Measurements from ENCODE around the gene SLC1A5. TPM values are rescaled to one million over a fixed set of nuclear protein-coding genes. Genes with fewer than 3 reads are reported as not detected.
"Not testable (repeated sequence)": the region's sequence is repeated elsewhere in the genome, so short reads cannot be mapped to it uniquely, and the experiment has no call there.

The SLC1A5 gene
- total and polyA plus RNA-seq, 2 experiments from 2014 or later = 43.0 to 63.6 TPM

GRCh38 chr19:46772170-46773017 is 16.0 kb downstream of the SLC1A5 start:
- Histone ChIP-seq H3K4me3 (no peak overlapping the region), H3K27ac (no peak overlapping the region), H3K36me3 (peaks cover 7% of the 10 kb centered on the region), H3K9me3 (ENCODE audit: low read depth) (no peaks in the 10 kb centered on the region), H3K4me1 (ENCODE audit: low read depth) (peaks cover 8% of the 10 kb centered on the region), H3K27me3 (no peaks in the 10 kb centered on the region)
- TF ChIP-seq CTCF (IDR thresholded peaks at IDR 0.05; ENCODE audit: low read depth, low read length) = no peak
- no peak for DNase-seq (ENCODE audit: low read depth in 1 of 2, low spot score in 1 of 2)

- peak; percentile 46 to 54 for DNase-seq (ENCODE audit: low read depth in 1 of 2, low spot score in 1 of 2)
- not testable (repeated sequence) for H3K4me3 ChIP-seq; H3K36me3 ChIP-seq; H3K9me3 ChIP-seq (ENCODE audit: low read depth); H3K4me1 ChIP-seq (ENCODE audit: low read depth); H3K27me3 ChIP-seq
- peak overlapping the region; percentile 75 for H3K27ac ChIP-seq
Measured at GRCh38 chr19:46768746-46769145, 19.6 kb downstream of the SLC1A5 start.

DNA sequence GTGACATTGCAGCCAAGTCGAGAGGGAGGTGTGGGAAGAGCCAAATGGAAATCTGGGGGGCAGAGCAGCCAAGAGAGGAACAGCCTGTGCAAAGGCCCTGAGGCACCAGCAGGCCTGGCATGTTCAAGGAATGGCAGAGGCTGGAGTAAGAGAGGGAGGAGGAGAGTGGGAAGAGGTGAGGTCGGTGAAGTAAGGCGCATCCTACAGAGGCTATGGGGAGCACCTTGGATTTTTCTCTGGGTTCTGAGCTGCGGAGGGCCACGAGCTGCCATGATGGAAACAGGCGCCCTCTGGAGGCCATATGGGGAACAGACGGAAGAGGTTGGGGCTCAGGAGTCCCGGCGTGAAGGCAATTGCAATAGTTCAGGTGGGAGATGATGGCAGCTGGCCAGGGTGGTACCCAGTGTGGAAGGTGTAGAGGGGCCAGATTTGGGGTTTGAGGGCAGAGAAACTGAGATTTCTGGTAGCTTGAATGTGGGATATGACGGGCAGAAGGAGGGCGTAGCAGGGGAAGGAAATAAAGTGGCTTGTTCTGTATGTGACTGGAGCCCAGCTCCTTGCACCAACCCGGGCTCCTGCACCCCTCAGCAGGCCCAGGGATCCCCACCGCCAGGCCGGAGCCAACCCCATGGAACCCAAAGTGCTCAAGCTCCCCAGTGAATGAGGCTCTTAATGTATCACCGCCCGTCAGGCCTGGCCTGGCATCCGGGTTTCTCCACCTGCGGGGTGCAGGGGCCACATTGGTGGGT is 21.7 kb downstream of the SLC1A5 start:
- Histone ChIP-seq H3K9me3 (ENCODE audit: low read depth) (no peaks in the 10 kb centered on the region), H3K36me3 (no peaks in the 10 kb centered on the region), H3K4me1 (ENCODE audit: low read depth) (peaks cover 8% of the 10 kb centered on the region)

GRCh38 chr19:46764817-46765291 is 23.5 kb downstream of the SLC1A5 start:
- Histone ChIP-seq H3K27ac (no peak overlapping the region), H3K4me3 (no peak overlapping the region), H3K9me3 (ENCODE audit: low read depth) (no peaks in the 10 kb centered on the region), H3K4me1 (ENCODE audit: low read depth) (peaks cover 8% of the 10 kb centered on the region), H3K36me3 (no peaks in the 10 kb centered on the region), H3K27me3 (no peaks in the 10 kb centered on the region)
- no peak for TF ChIP-seq CTCF (IDR thresholded peaks at IDR 0.05; ENCODE audit: low read depth, low read length)
- DNase-seq (ENCODE audit: low read depth in 1 of 2, low spot score in 1 of 2) = no peak

More for the DNA sequence above, 21.7 kb downstream of the SLC1A5 start:
- TF ChIP-seq CTCF (IDR thresholded peaks at IDR 0.05; ENCODE audit: low read depth, low read length) = peak; percentile 82
- DNase-seq (ENCODE audit: low read depth in 1 of 2, low spot score in 1 of 2) = peak; percentile 47
- H3K27me3 ChIP-seq = no peaks in the 10 kb centered on the region
- no peak overlapping the region for H3K4me3 ChIP-seq
- no peak overlapping the region for H3K27ac ChIP-seq

- Histone ChIP-seq H3K27ac (no peak overlapping the region), H3K27me3 (no peaks in the 10 kb centered on the region)
- no peak for TF ChIP-seq CTCF (IDR thresholded peaks at IDR 0.05; ENCODE audit: low read depth, low read length)
Measured at GRCh38 chr19:46762245-46762890, 26.0 kb downstream of the SLC1A5 start.

More at GRCh38 chr19:46762245-46762890, 26.0 kb downstream of the SLC1A5 start:
- no peak overlapping the region for H3K4me3 ChIP-seq
- H3K9me3 ChIP-seq (ENCODE audit: low read depth) = no peaks in the 10 kb centered on the region
- H3K36me3 ChIP-seq = no peaks in the 10 kb centered on the region
- no peak for DNase-seq (ENCODE audit: low read depth in 1 of 2, low spot score in 1 of 2)
- no peaks in the 10 kb centered on the region for H3K4me1 ChIP-seq (ENCODE audit: low read depth)

Data from cardiac muscle cell (in vitro differentiated cells and primary cell).